HG02981 (cell line): ENCODE measurements around the gene YAE1.

Experiments
- ATAC-seq: cut with Tn5 transposase; IDR thresholded peaks from one replicate; pipeline ENCODE4 v1.9.1; 2021; ENCODE audit warnings: mild to moderate bottlenecking, moderate library complexity; ENCODE audit not compliant: unreplicated experiment

Gene YAE1

GRCh38 chr7:39606352-39606751 lies 40.1 kb downstream of the YAE1 start:
- ATAC-seq: no peak

- ATAC-seq: no peak
Observed at GRCh38 chr7:39606941-39607340, 40.7 kb downstream of the YAE1 start.

GRCh38 chr7:39607865-39608264 lies 41.7 kb downstream of the YAE1 start:
- no peak for ATAC-seq

GRCh38 chr7:39608278-39608677 lies 42.1 kb downstream of the YAE1 start:
- ATAC-seq: no peak

GRCh38 chr7:39609113-39609934 lies 43.1 kb downstream of the YAE1 start:
- ATAC-seq: no peak

GRCh38 chr7:39609935-39610263 lies 43.7 kb downstream of the YAE1 start:
- ATAC-seq: no peak

GRCh38 chr7:39613577-39613976 lies 47.4 kb downstream of the YAE1 start:
- ATAC-seq: no peak

- no peak for ATAC-seq
Observed at GRCh38 chr7:39614299-39614698, 48.1 kb downstream of the YAE1 start.

GRCh38 chr7:39615350-39615975 lies 49.3 kb downstream of the YAE1 start:
- ATAC-seq: no peak

- no peak for ATAC-seq
Observed at GRCh38 chr7:39616138-39616537, 49.9 kb downstream of the YAE1 start.

- ATAC-seq: no peak
Observed at GRCh38 chr7:39617005-39617404, 50.8 kb downstream of the YAE1 start.

- ATAC-seq: no peak
Observed at GRCh38 chr7:39618868-39619267, 52.7 kb downstream of the YAE1 start.

- ATAC-seq: no peak
Observed at GRCh38 chr7:39620486-39620885, 54.3 kb downstream of the YAE1 start.

- no peak for ATAC-seq
Observed at GRCh38 chr7:39621261-39621660, 55.1 kb downstream of the YAE1 start.

GRCh38 chr7:39621784-39622411 lies 55.7 kb downstream of the YAE1 start:
- no peak for ATAC-seq
